HG03354 (cell line): ENCODE measurements around the gene CHCHD4.

Experiments used
- ATAC-seq: cut with Tn5 transposase; IDR thresholded peaks from one replicate; pipeline ENCODE4 v1.9.1; 2021; ENCODE audit warnings: mild to moderate bottlenecking; ENCODE audit not compliant: unreplicated experiment, poor library complexity, severe bottlenecking

The CHCHD4 gene

DNA sequence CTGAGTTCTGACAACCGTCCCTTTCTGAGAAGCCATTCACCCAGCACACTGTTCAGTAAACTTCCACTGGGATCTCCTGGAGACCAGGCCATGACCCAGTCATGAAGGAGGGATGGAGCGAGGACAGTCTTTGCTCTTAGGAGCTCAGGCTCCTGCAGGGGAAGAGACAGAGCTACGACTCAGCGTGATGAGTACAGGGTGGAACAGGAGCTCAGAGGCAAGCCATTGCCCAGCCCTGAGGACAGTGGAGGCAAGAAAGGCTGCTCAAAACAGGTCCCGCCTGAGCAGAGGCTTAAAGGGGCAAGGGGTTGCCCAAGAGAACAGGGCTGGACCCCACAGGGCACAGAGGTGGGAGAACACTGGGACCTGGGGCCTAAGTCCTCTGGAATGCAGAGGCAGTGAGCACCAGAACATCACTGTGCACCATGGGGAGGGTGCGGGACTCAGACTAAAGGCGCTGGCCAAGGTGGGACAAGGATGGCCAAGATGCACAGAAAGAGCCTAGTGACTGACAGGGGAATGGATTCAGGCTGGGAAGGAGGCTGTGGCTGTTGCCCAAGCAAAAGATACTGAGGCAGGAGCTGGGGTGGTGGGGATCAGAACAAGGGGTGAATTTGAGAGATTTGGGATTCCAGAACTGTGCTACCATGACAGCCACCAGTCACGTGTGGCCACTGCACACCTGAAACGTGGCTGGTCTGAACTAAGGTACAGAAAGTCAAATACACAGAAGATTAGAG is 26.0 kb upstream of the CHCHD4 start:
- ATAC-seq = no peak

DNA sequence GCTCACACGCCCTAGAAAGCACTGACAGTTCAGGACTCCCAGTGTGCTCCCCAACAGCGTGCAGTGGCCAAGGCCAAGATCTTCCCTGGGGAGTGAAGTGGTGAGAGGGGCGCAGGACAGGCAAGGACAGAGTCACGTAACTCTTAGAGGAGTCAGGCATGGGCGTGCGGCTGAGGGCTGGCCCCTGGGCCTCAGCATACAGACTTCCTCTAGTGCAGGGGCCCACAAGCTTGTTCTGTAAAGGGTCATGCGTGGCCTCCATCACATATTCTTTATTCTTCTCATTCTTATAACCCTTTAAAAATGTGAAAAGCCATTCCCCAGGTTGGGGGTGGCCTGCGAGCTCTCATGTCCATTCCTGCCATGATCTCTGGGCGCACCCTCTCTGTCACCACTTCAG is 25.4 kb upstream of the CHCHD4 start:
- no peak for ATAC-seq

DNA sequence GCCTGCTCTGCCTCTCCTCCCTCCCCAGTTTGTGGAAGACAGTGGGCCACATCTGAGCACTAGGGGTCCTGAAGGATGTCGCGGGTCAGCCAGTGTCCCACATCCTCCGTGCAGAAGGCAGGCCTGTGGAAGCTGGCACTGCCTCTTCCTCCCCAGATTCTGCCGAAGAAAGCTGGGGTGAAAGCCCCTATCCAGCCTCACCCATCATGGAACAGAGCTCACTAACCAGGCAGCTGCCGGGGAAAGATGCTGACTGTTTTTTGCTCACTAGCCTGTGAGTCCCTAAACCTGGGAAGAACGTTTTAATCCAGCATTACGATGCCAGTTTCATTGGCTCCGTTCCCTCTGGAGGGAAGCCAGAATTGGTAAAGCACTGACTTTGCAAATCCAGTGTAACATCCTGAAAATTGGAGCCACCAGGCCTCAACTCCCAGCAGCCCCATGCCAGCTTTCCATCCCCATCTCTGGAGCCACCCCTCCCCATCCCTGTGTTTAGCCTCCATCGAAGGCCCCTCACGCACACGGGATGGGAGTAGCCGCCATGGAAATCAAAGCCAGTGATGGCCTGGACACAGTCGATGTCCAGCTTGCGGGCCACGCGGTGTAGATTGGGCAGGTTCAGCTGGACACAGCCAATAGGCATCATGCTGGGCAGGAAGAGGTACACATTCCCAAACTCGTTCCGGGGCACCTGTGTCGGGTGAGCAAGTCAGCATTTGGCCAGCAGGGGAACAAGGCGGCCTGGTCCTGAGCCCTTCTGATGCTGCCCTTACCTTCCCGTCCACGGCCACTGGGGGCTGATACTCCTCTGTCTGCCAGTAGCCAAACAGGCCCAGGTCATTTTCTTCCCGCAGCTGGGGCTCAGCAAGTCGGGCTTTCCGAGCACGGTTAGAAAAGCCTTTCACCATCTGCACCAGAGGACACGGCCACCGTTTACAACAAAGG is 23.6 kb upstream of the CHCHD4 start:
- ATAC-seq = no peak

- no peak for ATAC-seq
Observed at GRCh38 chr3:14147617-14148016, 22.9 kb upstream of the CHCHD4 start.

GRCh38 chr3:14147066-14147435 is 22.4 kb upstream of the CHCHD4 start:
- ATAC-seq = no peak

- no peak for ATAC-seq
Observed at GRCh38 chr3:14146381-14147065, 21.9 kb upstream of the CHCHD4 start.

- no peak for ATAC-seq
Observed at GRCh38 chr3:14145670-14146380, 21.2 kb upstream of the CHCHD4 start.

GRCh38 chr3:14145236-14145635 is 20.6 kb upstream of the CHCHD4 start:
- no peak for ATAC-seq

GRCh38 chr3:14144423-14145075 is 19.9 kb upstream of the CHCHD4 start:
- peak; percentile 89 for ATAC-seq

- ATAC-seq = no peak
Observed at GRCh38 chr3:14143271-14144225, 18.9 kb upstream of the CHCHD4 start.

- ATAC-seq = no peak
Observed at GRCh38 chr3:14142567-14143270, 18.0 kb upstream of the CHCHD4 start.

DNA sequence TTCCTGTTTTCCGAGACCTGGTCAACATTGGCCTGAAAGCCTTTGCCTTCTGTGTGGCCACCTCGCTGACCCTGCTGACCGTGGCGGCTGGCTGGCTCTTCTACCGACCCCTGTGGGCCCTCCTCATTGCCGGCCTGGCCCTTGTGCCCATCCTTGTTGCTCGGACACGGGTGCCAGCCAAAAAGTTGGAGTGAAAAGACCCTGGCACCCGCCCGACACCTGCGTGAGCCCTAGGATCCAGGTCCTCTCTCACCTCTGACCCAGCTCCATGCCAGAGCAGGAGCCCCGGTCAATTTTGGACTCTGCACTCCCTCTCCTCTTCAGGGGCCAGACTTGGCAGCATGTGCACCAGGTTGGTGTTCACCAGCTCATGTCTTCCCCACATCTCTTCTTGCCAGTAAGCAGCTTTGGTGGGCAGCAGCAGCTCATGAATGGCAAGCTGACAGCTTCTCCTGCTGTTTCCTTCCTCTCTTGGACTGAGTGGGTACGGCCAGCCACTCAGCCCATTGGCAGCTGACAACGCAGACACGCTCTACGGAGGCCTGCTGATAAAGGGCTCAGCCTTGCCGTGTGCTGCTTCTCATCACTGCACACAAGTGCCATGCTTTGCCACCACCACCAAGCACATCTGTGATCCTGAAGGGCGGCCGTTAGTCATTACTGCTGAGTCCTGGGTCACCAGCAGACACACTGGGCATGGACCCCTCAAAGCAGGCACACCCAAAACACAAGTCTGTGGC is 17.1 kb upstream of the CHCHD4 start:
- no peak for ATAC-seq

GRCh38 chr3:14141144-14141543 is 16.5 kb upstream of the CHCHD4 start:
- ATAC-seq = no peak

GRCh38 chr3:14140668-14141067 is 16.0 kb upstream of the CHCHD4 start:
- ATAC-seq = no peak

GRCh38 chr3:14139771-14140170 is 15.1 kb upstream of the CHCHD4 start:
- no peak for ATAC-seq

GRCh38 chr3:14138878-14139655 is 14.4 kb upstream of the CHCHD4 start:
- no peak for ATAC-seq
